OCI-LY1 (cell line): ENCODE measurements around the gene ORAI1.

Experiments used
- CTCF ChIP-seq: fragments of 200-600 bp; sonication (generic), shearing (Covaris generic); IDR thresholded peaks from 2 replicates; pipeline ENCODE4 v1.5.1; 2017; ENCODE audit warnings: mild to moderate bottlenecking, antibody characterized with exemption, low read length, moderate library complexity, mixed read lengths
- EZH2 ChIP-seq: fragments of 200-600 bp; sonication (generic), shearing (Covaris generic); IDR thresholded peaks from 2 replicates; pipeline ENCODE4 v1.8.0; 2017; ENCODE audit warnings: borderline replicate concordance, mixed run types, mild to moderate bottlenecking, antibody characterized with exemption, low read length, moderate library complexity, mixed read lengths

- no peak for TF ChIP-seq CTCF
- TF ChIP-seq EZH2: no peak
These were observed 29.8 kb downstream of the ORAI1 start for GRCh38 chr12:121656122-121656521.
